MM.1S (cell line): ENCODE measurements around the gene MARCHF10.

Experiments
- DNase-seq: peaks from one replicate; pipeline ENCODE4 v3.0.0-alpha.2; 2015
- H2AFZ ChIP-seq: fragments of 300-600 bp; sonication (generic); 2 replicates; pipeline ENCODE4 v1.6.0; 2016; ENCODE audit warnings: antibody characterized with exemption, low read length
- H3F3A ChIP-seq: fragments of 300-600 bp; sonication (generic); 2 replicates; pipeline ENCODE4 v1.6.1; 2016; ENCODE audit warnings: mild to moderate bottlenecking, antibody characterized with exemption, low read length, moderate library complexity, mixed read lengths; ENCODE audit not compliant: insufficient read depth
- H3K27ac ChIP-seq: fragments of 300-600 bp; sonication (generic); 2 replicates; pipeline ENCODE4 v1.5.1; 2016; ENCODE audit warnings: mild to moderate bottlenecking, low read length
- H3K27me3 ChIP-seq: fragments of 300-600 bp; sonication (generic); replicated peaks from 2 replicates; pipeline ENCODE4 v1.6.0; 2016; ENCODE audit warnings: low read length; ENCODE audit not compliant: insufficient read depth
- H3K36me3 ChIP-seq: fragments of 300-600 bp; sonication (generic); replicated peaks from 2 replicates; pipeline ENCODE4 v1.6.1; 2016; ENCODE audit warnings: mild to moderate bottlenecking, low read length, mixed read lengths; ENCODE audit not compliant: insufficient read depth
- H3K4me1 ChIP-seq: fragments of 300-600 bp; sonication (generic); 2 replicates; pipeline ENCODE4 v1.6.1; 2016; ENCODE audit warnings: low read length, mixed read lengths
- H3K4me2 ChIP-seq: fragments of 300-600 bp; sonication (generic); 2 replicates; pipeline ENCODE4 v1.6.0; 2016; ENCODE audit warnings: low read depth, low read length
- H3K4me3 ChIP-seq: fragments of 300-600 bp; sonication (generic); 2 replicates; pipeline ENCODE4 v1.5.1; 2016; ENCODE audit warnings: low read length, mixed read lengths
- H3K79me2 ChIP-seq: fragments of 300-600 bp; sonication (generic); 2 replicates; pipeline ENCODE4 v1.6.1; 2016; ENCODE audit warnings: mixed run types, low read length, mixed read lengths
- H3K9ac ChIP-seq: fragments of 300-600 bp; sonication (generic); 2 replicates; pipeline ENCODE4 v1.6.1; 2016; ENCODE audit warnings: low read length, mixed read lengths
- H3K9me2 ChIP-seq: fragments of 300-600 bp; sonication (generic); replicated peaks from 2 replicates; pipeline ENCODE4 v1.6.1; 2016; ENCODE audit warnings: mild to moderate bottlenecking, low read length, mixed read lengths; ENCODE audit not compliant: insufficient read depth
- H3K9me3 ChIP-seq: fragments of 300-600 bp; sonication (generic); replicated peaks from 2 replicates; pipeline ENCODE4 v1.6.1; 2016; ENCODE audit warnings: mild to moderate bottlenecking, low read length, mixed read lengths; ENCODE audit not compliant: insufficient read depth
- H4K20me1 ChIP-seq: fragments of 300-600 bp; sonication (generic); 2 replicates; pipeline ENCODE4 v1.6.1; 2016; ENCODE audit warnings: mild to moderate bottlenecking, low read length, moderate library complexity, mixed read lengths; ENCODE audit not compliant: insufficient read depth
- EZH2 ChIP-seq: fragments of 300-600 bp; sonication (generic); optimal IDR thresholded peaks from 2 replicates; pipeline ENCODE3; 2017; ENCODE audit warnings: low read depth, mild to moderate bottlenecking, antibody characterized with exemption, low read length, mixed read lengths
- EZH2phosphoT487 ChIP-seq: fragments of 300-600 bp; sonication (generic); IDR thresholded peaks from 2 replicates; pipeline ENCODE4 v1.6.1; 2018; ENCODE audit warnings: antibody characterized with exemption, low read length
- TF ChIP-seq, protein P1 (sequence below): fragments of 300-600 bp; sonication (generic); IDR thresholded peaks from 2 replicates; pipeline ENCODE4 v1.5.1; 2016; ENCODE audit warnings: antibody characterized with exemption, low read length, mixed read lengths

The MARCHF10 gene

DNA sequence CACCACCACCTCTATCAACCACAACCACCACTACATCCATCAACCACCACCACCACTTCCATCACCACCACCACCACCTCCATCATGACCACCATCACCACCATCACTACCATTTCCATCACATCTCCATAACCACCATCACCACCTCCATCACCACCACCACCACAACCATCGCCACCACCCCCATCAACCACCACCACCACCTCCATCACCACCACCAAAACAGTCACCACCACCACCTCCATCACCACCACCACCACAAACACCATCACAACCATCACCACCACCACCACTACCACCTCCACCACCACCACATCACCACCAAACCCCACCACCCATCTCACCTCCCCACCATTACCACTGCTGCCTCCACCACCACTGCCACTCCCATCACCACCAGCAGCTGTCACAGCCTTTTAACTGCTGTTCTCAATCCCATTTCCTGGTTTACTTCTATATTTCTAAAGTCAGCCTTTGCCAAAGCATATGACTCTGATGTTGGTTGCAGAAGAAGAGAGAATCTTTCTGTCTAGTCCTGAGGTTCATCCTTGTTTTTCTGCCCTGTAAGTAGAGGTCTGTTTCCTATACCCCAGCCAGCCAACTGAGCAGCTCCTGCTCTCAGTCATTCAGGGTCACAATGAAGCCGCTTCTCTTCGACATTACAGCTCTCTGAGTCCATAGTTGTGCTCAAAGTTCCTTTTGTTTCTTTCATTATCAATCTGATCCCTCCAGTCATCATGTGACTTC, 14.0 kb downstream of the MARCHF10 start:
- Histone ChIP-seq H3F3A (no peaks in the 10 kb centered on the region), H3K9me2 (no peaks in the 10 kb centered on the region), H3K9me3 (no peaks in the 10 kb centered on the region), H4K20me1 (no peaks in the 10 kb centered on the region), H3K4me2 (peak overlapping the region; percentile 28), H3K4me3 (no peak overlapping the region), H3K9ac (no peak overlapping the region), H3K27ac (no peak overlapping the region), H3K27me3 (no peaks in the 10 kb centered on the region), H2AFZ (peak overlapping the region; percentile 24; the same call in 1 of the 2 replicates), H3K4me1 (no peaks in the 10 kb centered on the region), H3K79me2 (no peaks in the 10 kb centered on the region), H3K36me3 (no peaks in the 10 kb centered on the region)
- DNase-seq, result no peak
- TF ChIP-seq EZH2phosphoT487, result no peak
- TF ChIP-seq EZH2, result no peak
- TF ChIP-seq, protein P1, sequence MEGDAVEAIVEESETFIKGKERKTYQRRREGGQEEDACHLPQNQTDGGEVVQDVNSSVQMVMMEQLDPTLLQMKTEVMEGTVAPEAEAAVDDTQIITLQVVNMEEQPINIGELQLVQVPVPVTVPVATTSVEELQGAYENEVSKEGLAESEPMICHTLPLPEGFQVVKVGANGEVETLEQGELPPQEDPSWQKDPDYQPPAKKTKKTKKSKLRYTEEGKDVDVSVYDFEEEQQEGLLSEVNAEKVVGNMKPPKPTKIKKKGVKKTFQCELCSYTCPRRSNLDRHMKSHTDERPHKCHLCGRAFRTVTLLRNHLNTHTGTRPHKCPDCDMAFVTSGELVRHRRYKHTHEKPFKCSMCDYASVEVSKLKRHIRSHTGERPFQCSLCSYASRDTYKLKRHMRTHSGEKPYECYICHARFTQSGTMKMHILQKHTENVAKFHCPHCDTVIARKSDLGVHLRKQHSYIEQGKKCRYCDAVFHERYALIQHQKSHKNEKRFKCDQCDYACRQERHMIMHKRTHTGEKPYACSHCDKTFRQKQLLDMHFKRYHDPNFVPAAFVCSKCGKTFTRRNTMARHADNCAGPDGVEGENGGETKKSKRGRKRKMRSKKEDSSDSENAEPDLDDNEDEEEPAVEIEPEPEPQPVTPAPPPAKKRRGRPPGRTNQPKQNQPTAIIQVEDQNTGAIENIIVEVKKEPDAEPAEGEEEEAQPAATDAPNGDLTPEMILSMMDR, result no peak

DNA sequence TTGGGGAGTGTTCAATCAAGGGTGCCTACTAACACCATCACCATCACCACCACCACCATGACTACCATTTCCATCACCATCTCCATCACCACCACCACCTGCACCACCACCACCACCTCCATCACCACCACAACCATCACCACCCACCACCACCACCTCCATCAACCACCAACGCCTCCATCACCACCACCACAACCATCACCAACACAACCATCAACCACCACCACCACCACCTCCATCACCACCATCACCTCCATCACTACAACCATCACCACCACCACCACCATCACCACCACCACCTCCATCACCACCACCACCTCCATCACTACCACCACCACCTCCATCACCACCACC, 15.7 kb downstream of the MARCHF10 start:
- H2AFZ ChIP-seq, result no peak overlapping the region
- no peaks in the 10 kb centered on the region for H3K4me1 ChIP-seq
- H3F3A ChIP-seq, result no peaks in the 10 kb centered on the region
- H3K4me3 ChIP-seq, result no peak overlapping the region
- no peaks in the 10 kb centered on the region for H3K9me2 ChIP-seq
- H3K36me3 ChIP-seq, result no peaks in the 10 kb centered on the region
- DNase-seq, result no peak
- no peaks in the 10 kb centered on the region for H3K79me2 ChIP-seq
- H3K4me2 ChIP-seq, result no peak overlapping the region
- no peak overlapping the region for H3K9ac ChIP-seq
- no peak overlapping the region for H3K27ac ChIP-seq
- H3K9me3 ChIP-seq, result no peaks in the 10 kb centered on the region
- TF ChIP-seq, protein P1, result no peak
- H4K20me1 ChIP-seq, result no peaks in the 10 kb centered on the region
- H3K27me3 ChIP-seq, result no peaks in the 10 kb centered on the region

DNA sequence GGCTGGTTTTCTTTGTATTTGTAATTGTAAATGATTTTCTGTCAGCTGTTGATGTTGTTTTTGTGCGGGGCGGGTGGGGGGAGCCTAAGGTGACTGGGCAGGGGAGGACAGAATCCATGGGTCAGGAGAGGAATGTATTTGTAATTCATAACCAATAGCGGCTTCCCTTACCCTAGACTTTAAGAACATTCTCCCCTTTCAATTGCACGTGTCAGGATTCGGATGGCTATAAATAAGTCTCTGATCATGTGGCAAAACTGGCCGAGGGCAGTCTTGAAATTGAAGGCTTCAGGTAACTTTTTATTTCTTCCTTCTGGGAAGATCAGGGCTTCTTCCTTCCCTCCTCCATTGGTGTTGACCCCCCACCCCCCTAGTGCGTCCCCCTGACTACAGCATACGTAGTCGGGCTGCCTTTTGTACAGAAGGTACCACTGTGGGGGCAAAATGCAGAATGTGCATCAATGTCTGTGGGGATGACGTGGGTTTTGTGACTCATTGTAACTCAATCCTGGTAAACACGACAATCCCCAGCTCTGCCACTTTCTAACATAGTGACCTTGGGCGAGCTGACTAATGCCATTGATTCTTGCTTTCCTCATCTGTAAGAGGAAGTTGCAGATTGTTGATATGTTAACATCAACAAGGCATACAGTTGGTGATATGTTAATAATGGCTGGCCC, 16.2 kb downstream of the MARCHF10 start:
- no peak overlapping the region for H3K9ac ChIP-seq
- H2AFZ ChIP-seq, result no peak overlapping the region
- H3K4me2 ChIP-seq, result no peak overlapping the region
- no peak for DNase-seq
- H3F3A ChIP-seq, result no peaks in the 10 kb centered on the region
- H3K27me3 ChIP-seq, result no peaks in the 10 kb centered on the region
- H3K9me2 ChIP-seq, result no peaks in the 10 kb centered on the region
- no peak overlapping the region for H3K27ac ChIP-seq
- no peaks in the 10 kb centered on the region for H3K9me3 ChIP-seq
- no peak overlapping the region for H3K4me3 ChIP-seq
- no peaks in the 10 kb centered on the region for H4K20me1 ChIP-seq
- H3K36me3 ChIP-seq, result no peaks in the 10 kb centered on the region
- H3K79me2 ChIP-seq, result no peaks in the 10 kb centered on the region
- H3K4me1 ChIP-seq, result no peaks in the 10 kb centered on the region
- TF ChIP-seq EZH2phosphoT487 (no peak), EZH2 (no peak)
- TF ChIP-seq, protein P1, result no peak
